ENCODE measurements around the gene LMAN2. TPM values are rescaled to one million over a fixed set of nuclear protein-coding genes. Genes with fewer than 3 reads are reported as not detected.
"Not testable (repeated sequence)": the region's sequence is repeated elsewhere in the genome, so short reads cannot be mapped to it uniquely, and the experiment has no call there.

LMAN2 gene
- total RNA-seq, 4 donors from 2014 or later, result 236 to 322 (median 293) TPM

DNA sequence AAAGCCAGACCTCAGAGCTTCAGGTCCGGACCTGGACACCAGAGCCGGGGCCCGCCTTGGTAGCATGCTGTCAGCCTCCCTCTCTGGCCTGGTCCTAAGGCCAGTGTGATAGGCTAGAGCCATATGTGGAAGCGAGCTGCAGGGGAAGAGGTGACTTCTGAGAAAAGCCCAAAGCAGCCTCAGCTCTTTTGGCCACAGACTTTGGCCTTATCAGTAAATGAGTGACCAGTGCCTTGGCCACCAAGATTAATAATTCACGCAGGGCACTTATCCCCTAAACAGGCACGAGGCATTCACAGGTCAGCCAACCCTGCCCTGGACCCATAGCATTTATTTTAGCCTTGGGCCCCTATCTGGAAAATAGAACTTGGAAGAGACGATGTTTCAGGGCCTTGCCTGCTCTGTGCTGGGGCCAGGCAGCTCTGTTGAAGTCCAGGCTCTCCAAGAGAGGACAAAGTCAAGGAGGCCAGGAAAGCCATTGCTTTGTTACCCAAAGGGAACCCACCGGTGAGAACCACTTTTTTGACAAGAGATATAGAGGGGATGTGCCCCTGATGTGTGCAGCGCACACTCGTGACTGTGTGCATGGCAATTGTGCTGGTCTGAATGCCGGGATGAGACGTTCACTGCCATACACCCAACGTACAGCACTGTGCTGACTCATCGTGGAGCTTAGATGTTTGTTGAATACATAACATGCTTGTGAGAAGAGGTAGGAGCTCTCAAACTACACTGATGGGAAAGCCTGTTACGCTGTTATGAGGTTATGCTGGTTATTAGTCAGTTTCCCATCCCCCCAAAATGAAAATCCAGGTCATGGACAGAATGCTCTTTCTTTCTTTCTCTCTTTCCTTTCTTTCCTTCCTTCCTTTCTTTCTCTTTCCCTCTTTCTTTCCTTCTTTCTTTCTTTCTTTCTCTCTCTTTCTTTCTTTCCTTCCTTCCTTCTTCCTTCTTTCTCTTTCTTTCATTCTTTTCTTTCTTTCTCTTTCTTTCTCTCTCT lies 27.7 kb upstream of the LMAN2 start:
- H3K4me1 ChIP-seq, result no peaks in the 10 kb centered on the region
- DNase-seq, result no peak
- no peak overlapping the region for H3K4me3 ChIP-seq
- no peak for TF ChIP-seq EP300 (IDR thresholded peaks at IDR 0.05; ENCODE audit: low read depth)
- TF ChIP-seq POLR2A (IDR thresholded peaks at IDR 0.05), result no peak
- no peak for TF ChIP-seq POLR2AphosphoS5 (IDR thresholded peaks at IDR 0.05)
- TF ChIP-seq, protein P1, sequence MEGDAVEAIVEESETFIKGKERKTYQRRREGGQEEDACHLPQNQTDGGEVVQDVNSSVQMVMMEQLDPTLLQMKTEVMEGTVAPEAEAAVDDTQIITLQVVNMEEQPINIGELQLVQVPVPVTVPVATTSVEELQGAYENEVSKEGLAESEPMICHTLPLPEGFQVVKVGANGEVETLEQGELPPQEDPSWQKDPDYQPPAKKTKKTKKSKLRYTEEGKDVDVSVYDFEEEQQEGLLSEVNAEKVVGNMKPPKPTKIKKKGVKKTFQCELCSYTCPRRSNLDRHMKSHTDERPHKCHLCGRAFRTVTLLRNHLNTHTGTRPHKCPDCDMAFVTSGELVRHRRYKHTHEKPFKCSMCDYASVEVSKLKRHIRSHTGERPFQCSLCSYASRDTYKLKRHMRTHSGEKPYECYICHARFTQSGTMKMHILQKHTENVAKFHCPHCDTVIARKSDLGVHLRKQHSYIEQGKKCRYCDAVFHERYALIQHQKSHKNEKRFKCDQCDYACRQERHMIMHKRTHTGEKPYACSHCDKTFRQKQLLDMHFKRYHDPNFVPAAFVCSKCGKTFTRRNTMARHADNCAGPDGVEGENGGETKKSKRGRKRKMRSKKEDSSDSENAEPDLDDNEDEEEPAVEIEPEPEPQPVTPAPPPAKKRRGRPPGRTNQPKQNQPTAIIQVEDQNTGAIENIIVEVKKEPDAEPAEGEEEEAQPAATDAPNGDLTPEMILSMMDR (IDR thresholded peaks at IDR 0.05), result no peak
- H3K27me3 ChIP-seq, result peaks cover 5% of the 10 kb centered on the region
- 66 to 70% methylated on average over 4 to 15 of the region's 15 CpGs for WGBS, 2 donors (ENCODE audit: low coverage in 1 of 2)
- H3K36me3 ChIP-seq, result no peaks in the 10 kb centered on the region
- no peak overlapping the region for H3K27ac ChIP-seq
- intact Hi-C loops (cut with DNase I; ENCODE audit: low total_unique reads) (no loop called here), in situ Hi-C loops (cut with MboI; ENCODE audit: low pct_ligation_motif_present in 1 of 4, low pct_unique_long_range_greater_than_20kb in 1 of 4, low sequenced_read_pairs in 3 of 4) (loop anchor here in 1 of 4 donors (25.0 kb wide), 1 partner anchor 133 kb away; the partner anchor contains the start of genes DDX41 and DOK3)
- H3K9me3 ChIP-seq, result no peaks in the 10 kb centered on the region

DNA sequence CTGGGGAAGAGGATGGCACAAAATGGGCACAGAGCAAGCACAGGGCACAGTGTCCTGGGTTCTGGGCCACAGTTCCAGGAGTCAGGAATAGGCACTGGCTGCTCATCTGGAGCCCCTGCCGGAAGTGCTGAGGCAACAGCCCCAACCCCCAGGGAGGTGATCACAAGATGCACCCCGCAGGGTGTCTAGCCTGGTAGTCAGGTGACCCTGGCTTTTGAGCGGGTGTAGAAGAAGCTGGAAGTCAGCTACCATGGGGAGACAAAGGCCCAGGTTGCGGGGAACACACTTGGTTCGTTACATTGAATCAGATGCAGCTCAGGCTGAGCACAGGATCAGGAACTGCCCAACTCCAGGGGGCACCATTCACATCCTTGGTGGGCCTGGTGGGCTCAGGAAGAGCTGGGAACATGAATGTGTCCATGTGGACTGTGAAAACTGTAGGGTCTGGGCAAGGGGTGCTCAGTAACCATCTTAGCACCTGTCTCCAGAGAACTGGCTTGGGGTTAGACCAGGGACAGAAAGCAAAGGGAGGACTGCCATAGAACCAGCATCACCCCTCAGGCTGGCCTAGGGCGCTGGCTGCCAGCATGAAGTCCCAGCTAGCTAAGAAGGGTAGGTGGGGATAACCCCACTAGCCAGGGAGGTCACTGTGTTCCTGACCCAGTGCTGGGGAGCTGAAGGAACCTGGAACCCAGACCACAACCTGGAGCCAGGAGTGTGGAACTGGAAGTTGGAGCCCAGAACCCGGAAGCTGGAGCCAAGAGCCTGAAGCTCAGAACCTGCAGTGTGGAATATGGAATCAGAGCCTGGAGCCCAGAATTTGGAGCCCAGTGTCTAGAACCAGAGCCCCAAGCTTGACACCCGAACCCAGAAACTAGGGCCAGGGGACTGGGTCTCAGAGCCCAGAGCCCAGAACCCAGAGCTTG lies 26.6 kb upstream of the LMAN2 start:
- H3K4me1 ChIP-seq, result no peaks in the 10 kb centered on the region
- no peak for TF ChIP-seq EP300 (IDR thresholded peaks at IDR 0.05; ENCODE audit: low read depth)
- TF ChIP-seq POLR2AphosphoS5 (IDR thresholded peaks at IDR 0.05), result no peak
- no peak for TF ChIP-seq POLR2A (IDR thresholded peaks at IDR 0.05)
- TF ChIP-seq, protein P1 (IDR thresholded peaks at IDR 0.05), result no peak
- no peak for DNase-seq
- H3K27ac ChIP-seq, result no peak overlapping the region
- intact Hi-C loops (cut with DNase I; ENCODE audit: low total_unique reads), result no loop called here
- no peaks in the 10 kb centered on the region for H3K27me3 ChIP-seq
- 85% methylated on average over 8 of the region's 8 CpGs; no CpG with 5 or more reads in 1 of the 2 donors for WGBS, 2 donors (ENCODE audit: low coverage in 1 of 2)
- no peaks in the 10 kb centered on the region for H3K36me3 ChIP-seq
- in situ Hi-C loops (cut with MboI; ENCODE audit: low pct_ligation_motif_present in 1 of 4, low pct_unique_long_range_greater_than_20kb in 1 of 4, low sequenced_read_pairs in 3 of 4), result loop anchor here in 1 of 4 donors (25.0 kb wide), 1 partner anchor 134 kb away; the partner anchor contains the start of genes DDX41 and DOK3
- H3K9me3 ChIP-seq, result no peaks in the 10 kb centered on the region
- no peak overlapping the region for H3K4me3 ChIP-seq

DNA sequence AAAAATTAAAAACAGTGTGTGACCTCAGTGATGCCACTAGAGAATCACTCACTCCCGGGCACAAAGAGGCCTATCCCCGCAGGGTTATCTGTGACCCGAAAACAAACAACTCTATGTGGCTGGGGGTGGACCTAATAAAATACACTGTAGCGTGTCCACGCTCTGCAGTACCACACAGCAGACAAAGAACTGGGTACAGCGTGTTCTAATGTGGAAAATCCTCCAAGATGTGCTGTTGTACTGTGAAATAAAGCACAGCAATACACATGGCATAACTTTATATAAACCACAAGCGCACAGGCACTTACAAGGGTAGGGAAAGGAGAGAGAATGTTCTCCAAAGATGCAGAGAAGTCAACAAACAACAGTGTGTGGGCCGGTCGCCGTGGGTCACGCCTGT lies 24.6 kb upstream of the LMAN2 start:
- WGBS, 2 donors (ENCODE audit: low coverage in 1 of 2), result 78 to 82% methylated on average over 7 to 11 of the region's 11 CpGs
- H3K9me3 ChIP-seq, result no peaks in the 10 kb centered on the region
- peaks cover 0 to 12% (median 3%) of the 10 kb centered on the region in 4 donors for H3K4me1 ChIP-seq
- no peak overlapping the region for H3K27ac ChIP-seq
- intact Hi-C loops (cut with DNase I; ENCODE audit: low total_unique reads), result no loop called here
- no peak overlapping the region for H3K4me3 ChIP-seq
- H3K36me3 ChIP-seq, result no peaks in the 10 kb centered on the region
- DNase-seq, result no peak
- in situ Hi-C loops (cut with MboI; ENCODE audit: low pct_ligation_motif_present in 1 of 4, low pct_unique_long_range_greater_than_20kb in 1 of 4, low sequenced_read_pairs in 3 of 4), result loop anchor here in 1 of 4 donors (25.0 kb wide), 1 partner anchor 136 kb away; the partner anchor contains the start of genes DDX41 and DOK3
- H3K27me3 ChIP-seq, result no peaks in the 10 kb centered on the region
- TF ChIP-seq POLR2AphosphoS5 (IDR thresholded peaks at IDR 0.05), result no peak
- TF ChIP-seq, protein P1 (IDR thresholded peaks at IDR 0.05), result no peak
- no peak for TF ChIP-seq EP300 (IDR thresholded peaks at IDR 0.05; ENCODE audit: low read depth)
- TF ChIP-seq POLR2A (IDR thresholded peaks at IDR 0.05), result no peak

DNA sequence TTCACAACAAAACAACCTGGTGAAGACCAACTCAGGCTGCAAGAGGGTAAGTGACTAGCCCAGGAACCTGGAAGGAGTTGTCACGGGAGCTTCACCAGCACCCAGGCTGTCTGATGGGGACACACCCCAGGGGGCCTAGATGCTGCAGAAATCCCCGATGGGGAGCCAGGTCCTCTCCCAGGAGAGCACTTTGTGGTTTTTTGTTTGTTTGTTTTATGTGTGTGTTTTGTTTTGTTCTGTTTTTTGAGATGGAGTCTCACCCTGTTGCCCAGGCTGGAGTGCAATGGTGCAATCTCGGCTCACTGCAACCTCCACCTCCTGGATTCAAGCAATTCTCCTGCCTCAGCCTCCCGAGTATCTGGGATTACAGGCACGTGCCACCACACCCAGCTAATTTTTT lies 24.0 kb upstream of the LMAN2 start:
- DNase-seq; H3K9me3 ChIP-seq; H3K36me3 ChIP-seq; H3K27me3 ChIP-seq; H3K4me3 ChIP-seq; intact Hi-C loops (cut with DNase I; ENCODE audit: low total_unique reads); H3K27ac ChIP-seq: not testable (repeated sequence)
- in situ Hi-C loops (cut with MboI; ENCODE audit: low pct_ligation_motif_present in 1 of 4, low pct_unique_long_range_greater_than_20kb in 1 of 4, low sequenced_read_pairs in 3 of 4), result loop anchor here in 1 of 4 donors (25.0 kb wide), 1 partner anchor 137 kb away; the partner anchor contains the start of genes DDX41 and DOK3
- H3K4me1 ChIP-seq, result peaks cover under 1 to 13% (median 5%) of the 10 kb centered on the region in 4 donors
- 69 to 83% methylated on average over 2 to 5 of the region's 5 CpGs for WGBS, 2 donors (ENCODE audit: low coverage in 1 of 2)

Measured in transverse colon (tissue), 4 donors.